GM19035 (cell line): Measurements from ENCODE around the gene WFIKKN2.
A peak's percentile ranks its signal among the peaks of the same experiment; 100 is the strongest.
"Not testable (repeated sequence)": the region's sequence is repeated elsewhere in the genome, so short reads cannot be mapped to it uniquely, and the experiment has no call there.

Source experiments
- ATAC-seq: cut with Tn5 transposase; IDR thresholded peaks from one replicate; pipeline ENCODE4 v1.9.1; 2021; ENCODE audit not compliant: unreplicated experiment

The WFIKKN2 gene

GRCh38 chr17:50850640-50851039 lies 15.3 kb downstream of the WFIKKN2 start:
- ATAC-seq = no peak

DNA sequence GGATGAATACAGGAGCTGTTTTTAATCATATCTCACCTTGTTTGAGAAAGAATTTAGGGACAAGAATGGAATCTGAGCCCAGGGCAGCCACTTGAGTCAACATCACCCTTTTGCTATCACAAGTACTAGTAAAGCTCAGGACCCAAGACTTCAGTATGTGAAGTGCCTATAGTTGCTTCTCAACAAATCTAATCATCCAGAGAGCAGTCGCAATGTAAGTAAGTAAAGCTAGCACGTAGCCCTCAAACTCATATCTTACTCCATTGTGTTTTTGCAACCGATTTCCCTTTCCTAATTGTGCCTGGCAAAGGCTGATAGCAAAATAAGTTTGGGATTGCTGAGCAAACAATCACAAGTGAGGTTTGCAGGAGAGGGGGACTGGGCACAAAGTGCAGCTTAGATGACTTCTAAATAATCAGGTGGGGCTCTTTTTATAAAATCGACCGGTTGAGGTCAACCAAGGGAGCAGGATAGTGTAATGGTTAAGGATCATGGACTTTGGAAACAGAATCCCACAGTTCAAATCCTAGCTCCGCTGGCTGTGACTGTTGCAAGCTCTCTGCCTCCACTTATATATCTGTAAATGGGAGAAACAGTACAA lies 17.7 kb downstream of the WFIKKN2 start:
- ATAC-seq = no peak

DNA sequence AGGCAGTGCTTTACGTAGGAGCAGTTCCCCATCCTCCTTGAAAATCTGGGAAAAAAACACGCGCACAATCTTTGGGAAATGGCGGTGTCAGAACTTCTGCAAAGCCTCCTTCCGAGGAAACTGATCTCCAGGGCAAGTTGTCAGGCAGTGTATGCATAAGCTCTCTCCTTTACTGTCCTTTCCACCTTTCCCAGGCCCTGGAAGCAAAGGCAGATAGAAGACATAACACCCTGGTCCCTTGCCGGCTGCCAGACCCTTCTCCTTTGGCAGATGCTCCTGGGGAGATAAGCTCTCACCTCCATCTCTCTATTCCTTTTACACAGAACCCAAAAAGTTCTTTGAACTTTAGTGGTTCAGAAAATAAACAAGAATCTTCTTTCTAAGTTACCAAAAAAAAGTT lies 18.4 kb downstream of the WFIKKN2 start:
- no peak for ATAC-seq

- no peak for ATAC-seq
These were observed 20.4 kb downstream of the WFIKKN2 start for GRCh38 chr17:50855708-50856330.

GRCh38 chr17:50856431-50856830 lies 21.0 kb downstream of the WFIKKN2 start:
- no peak for ATAC-seq

DNA sequence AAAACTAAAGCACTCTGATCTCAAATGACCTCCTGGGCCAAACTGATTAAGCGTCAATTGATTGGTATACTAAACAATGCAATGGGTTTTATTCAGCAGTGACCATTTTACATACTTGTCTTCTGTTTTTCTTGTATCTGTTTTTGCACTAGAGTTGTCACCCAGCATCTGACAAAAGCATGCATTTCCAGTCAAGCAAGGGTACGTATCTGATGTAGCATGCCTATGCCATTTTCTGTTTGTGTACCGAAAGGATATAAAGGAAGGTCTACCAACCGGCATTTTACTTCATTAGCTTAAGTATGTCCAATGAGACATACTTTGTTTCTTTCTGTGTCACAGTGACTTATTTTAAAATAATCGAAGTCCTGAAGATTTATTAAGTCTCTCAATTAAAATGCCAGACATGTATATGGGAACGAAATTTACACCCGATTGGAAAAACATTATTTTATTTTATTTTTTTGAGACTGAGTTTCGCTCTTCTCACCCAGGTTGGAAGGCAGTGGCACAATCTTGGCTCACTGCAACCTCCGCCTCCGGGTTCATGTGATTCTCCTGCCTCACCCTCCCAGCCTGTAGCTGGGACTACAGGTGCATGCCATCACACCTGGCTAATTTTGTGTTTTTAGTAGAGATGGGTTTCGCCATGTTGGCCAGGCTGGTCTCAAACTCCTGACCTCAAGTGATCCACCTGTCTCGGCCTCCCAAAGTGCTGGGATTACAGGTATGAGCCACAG lies 23.3 kb downstream of the WFIKKN2 start:
- ATAC-seq = no peak

GRCh38 chr17:50859727-50860126 lies 24.3 kb downstream of the WFIKKN2 start:
- not testable (repeated sequence) for ATAC-seq

GRCh38 chr17:50861334-50861676 lies 25.9 kb downstream of the WFIKKN2 start:
- no peak for ATAC-seq

DNA sequence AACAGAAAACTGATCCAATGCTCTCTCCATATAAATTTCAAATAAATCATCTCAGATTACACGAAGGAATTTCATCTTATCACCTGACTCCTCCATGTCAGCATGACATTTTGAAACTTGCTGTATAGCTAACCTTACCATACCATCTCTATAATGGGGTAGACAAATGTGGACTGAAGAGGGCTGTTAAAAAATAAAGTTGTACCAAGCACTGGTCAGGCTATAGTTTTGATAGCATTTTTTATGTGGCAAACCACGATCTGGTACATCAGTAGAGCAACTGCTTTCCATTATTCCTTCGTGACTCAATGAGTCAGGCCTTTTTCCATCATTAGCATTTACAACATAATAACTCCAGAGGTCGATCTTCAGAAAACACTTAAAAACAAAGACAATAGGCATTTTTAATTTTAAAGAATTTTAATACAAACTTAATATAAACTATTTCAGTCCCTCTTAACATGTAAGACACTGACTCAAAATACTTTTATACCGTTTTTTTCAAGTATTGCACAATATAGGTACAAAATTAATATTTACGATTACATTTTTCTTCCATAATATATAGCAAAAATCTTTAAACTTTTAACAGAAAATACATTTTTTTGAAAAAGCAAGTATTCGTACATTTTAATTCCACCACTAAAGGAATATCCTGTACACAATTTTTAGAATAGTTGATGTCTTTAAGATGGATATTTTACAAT lies 26.6 kb downstream of the WFIKKN2 start:
- ATAC-seq = no peak

DNA sequence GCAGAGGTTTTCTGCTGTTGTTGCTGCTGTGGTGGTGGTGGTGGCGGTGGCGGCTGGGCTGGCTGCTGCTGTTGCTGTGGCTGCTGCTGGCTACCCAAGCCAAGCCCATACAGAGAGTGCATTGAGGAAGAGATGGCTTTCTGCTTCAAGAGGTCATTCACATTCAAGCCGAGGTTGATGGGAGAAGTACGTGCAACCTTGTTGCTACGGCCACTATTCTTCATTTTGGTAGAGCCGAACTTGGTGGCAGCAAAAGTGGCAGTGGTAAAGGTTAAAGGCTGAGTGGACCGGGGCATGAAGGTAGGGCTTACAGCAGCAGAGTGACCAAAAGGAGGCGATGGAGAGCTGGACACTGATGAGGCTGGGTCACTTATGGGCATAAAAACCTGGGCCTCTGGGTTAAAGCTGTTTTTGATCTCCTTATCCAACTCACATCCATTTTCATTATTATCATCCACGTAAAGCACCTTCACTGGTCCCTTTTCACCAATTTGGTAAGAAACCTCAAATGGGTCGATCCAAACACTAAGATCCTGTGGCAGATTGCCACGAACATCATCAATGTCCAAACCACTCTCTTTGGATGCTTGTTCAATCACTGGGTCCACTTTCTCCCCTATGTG lies 27.9 kb downstream of the WFIKKN2 start:
- no peak for ATAC-seq

- ATAC-seq = no peak
These were observed 28.5 kb downstream of the WFIKKN2 start for GRCh38 chr17:50863931-50864330.

GRCh38 chr17:50864747-50865059 lies 29.3 kb downstream of the WFIKKN2 start:
- no peak for ATAC-seq

DNA sequence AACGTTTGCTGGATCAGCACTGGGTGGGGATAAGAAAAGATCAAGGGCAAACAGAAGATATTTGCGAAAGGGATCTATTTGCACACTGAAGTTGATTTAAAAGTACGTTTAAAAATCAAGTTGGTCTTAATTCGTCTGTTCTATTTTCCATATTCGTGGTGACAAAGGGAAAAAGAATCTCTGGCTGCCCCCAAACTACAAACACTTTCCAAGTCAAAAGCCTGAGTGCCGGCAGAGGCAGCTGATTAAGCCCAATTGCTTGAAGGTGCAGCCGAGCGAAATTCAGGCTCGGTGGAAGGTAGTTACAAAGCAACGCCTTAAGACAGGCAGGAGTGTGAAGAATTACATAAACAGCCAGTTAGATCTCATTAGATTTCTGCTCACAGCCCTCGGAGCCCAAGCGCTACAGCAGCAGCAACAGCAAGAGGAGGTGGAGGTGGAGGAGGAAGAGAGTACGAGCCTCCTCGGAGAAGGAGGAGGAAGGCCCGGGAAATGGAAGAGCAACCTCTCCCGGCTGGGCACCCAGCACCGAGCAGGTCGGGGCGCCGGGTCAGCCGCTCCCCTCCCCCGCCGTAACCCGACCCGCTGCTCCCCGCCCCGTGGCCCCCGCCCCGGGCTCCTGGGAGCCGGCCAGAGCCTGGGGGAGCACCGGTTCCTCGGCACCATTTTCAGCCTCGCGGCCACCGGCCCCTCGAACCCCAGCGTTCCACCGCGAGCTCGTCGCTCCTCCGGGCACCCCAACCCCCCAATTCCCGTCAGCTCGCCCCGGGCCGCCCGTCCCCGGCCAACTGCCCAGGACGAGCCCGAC lies 29.9 kb downstream of the WFIKKN2 start:
- peak; percentile 22 for ATAC-seq

- peak; percentile 13 for ATAC-seq
These were observed 30.5 kb downstream of the WFIKKN2 start for GRCh38 chr17:50865868-50866260.

DNA sequence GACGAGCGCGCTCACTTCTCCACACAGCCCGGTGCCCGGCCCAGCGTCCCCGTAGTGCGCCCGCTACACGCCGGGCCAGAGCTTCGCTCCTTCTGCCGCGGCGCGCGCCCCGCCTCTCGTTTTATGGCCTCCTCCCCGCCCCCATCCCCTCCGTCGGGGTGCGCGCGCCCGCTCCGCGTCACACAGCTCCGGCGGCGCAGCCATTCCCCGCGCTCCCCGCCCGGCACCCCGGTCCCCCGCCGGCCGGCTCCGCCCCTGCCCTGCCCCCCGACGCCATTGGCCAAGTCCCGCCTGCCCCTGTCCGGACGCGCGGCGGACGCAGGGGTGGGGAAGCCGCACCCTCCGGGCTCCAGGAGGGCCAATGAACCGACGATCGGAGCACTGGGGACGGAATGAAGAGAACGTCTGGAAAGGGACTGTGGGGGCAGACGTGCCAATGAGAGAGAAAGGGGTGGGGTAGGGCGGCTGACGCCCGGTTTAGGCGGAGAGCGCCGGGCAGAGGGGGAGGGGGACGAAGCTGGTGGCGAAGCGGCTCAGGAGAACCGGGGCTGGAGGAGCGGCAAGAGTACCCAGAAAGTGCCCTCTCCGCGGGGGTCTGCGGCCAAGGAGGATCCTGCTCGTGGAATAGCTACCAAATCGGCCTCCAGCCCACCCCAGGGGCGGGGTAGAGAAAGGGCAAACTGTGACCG lies 31.0 kb downstream of the WFIKKN2 start, which contains the start of gene TOB1:
Gene TOB1 (minus strand): TSS at position 94 of the 689 bp plus-strand sequence. CDS start 2,337 bp downstream, outside the sequence.
- peak; percentile 63 for ATAC-seq

DNA sequence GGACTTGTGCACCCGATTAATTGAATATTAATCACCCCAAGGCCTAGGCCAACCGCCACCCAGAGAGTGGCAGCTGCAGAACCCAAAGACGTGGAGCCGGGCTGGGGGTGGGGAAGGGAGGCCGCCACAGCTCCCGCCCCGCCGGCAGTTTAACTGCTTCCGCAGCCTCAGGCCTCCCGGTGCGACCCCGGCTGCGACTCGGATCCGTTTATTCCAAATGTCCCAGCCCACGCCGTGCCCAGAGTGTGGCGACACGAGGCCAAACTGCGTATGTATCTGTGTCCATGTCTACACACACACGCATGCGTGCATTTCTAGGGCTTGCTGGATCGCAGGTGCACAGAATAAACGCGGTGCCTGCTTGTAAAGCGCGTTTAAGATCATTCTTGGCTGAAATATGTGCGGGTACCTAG lies 31.6 kb downstream of the WFIKKN2 start:
- ATAC-seq = peak; percentile 8

DNA sequence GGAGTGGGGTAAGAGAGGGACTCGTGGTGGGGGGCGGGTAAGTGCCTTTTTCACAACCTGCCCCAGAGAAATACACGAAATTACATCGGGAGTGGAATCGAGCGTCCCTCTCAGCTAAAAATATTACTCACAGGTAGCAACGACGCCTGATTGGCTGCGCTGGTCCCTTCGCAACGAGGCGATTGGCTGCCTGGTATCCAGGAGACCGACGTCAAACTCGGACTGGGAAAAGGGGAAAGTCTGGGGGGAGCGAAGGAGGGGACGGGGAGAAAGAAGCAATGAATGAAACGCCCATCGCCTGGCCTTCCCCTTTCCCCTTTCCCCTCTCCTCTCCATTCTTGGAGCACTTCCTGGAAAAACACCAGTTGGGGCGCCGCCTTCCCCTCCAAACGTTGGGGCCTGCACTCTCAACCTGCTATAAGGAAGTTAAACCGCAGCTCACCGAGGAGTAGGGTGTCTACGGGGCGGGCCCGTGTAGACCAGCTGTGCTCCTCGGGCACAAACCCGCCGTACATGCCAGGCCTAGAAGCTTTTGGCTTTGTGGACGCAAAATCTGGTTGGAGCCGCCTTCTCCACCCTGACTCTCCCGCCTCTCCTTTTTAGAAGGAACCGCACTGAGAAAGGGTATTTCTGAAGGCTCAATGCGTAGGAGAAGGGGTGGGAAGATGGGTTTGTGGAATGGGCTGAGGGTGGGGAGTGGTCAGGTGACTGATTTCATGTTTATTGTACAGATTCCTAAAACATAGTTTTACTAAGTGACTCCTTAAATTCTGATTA lies 32.2 kb downstream of the WFIKKN2 start:
- peak; percentile 34 for ATAC-seq

DNA sequence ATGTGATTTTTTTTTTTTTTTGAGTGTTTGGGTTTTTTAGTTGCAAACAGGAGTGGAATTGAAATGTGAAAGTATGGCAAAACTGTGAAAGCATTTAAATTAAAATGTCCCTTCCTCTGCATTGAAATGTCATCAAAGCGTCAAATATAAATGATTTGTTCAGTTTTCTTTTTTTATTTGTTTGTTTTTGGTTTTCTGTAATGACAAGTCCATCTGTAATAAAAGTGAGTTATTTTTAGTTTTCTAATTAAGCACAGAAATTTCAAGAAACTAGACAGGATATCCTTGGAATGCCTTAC lies 32.7 kb downstream of the WFIKKN2 start:
- no peak for ATAC-seq

- ATAC-seq = no peak
These were observed 33.2 kb downstream of the WFIKKN2 start for GRCh38 chr17:50868602-50869001.
